HCT116 (cell line): ENCODE data around the gene CCDC192.

ENCODE experiments used
- ELF1 ChIP-seq: IDR thresholded peaks from 2 replicates; pipeline ENCODE4 v1.6.1; 2012; ENCODE audit warnings: low read depth, borderline replicate concordance
- TF ChIP-seq, protein P1 (sequence below), 3 experiments: fragments of 200-600 bp in 1 of 3; sonication (generic) in 1 of 3; IDR thresholded peaks in 2 of 3; conservative IDR thresholded peaks in 1 of 3; 2 replicates each; pipeline ENCODE4 v1.5.1; 2012 to 2017; ENCODE audit warnings: low read depth in 2 of 3, low read length in 2 of 3, antibody characterized with exemption in 1 of 3, borderline replicate concordance in 1 of 3, control low read depth in 1 of 3, mild to moderate bottlenecking in 1 of 3, mixed read lengths in 1 of 3, mixed run types in 1 of 3, moderate library complexity in 1 of 3; ENCODE audit not compliant: insufficient read depth in 1 of 3

DNA sequence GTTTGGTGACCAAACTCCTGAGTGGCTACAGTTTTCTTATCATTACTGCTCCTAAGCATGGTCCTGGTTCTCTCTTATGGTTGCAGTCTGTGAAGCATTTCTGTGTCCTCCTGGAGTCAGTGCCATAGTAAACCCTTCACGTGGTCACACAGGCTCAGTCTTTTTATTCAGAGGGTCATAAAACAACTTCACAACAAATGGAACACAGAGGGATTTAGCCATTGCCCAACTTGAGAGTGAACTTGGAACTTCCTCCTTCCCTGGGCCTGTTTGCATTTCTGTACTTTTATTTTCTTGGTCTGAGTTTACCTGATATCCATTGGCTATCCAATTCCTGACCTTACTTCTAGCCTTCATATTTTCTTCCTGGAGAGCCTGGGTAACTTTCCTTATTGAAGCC is 144.9 kb downstream of the CCDC192 start:
- TF ChIP-seq, protein P1, sequence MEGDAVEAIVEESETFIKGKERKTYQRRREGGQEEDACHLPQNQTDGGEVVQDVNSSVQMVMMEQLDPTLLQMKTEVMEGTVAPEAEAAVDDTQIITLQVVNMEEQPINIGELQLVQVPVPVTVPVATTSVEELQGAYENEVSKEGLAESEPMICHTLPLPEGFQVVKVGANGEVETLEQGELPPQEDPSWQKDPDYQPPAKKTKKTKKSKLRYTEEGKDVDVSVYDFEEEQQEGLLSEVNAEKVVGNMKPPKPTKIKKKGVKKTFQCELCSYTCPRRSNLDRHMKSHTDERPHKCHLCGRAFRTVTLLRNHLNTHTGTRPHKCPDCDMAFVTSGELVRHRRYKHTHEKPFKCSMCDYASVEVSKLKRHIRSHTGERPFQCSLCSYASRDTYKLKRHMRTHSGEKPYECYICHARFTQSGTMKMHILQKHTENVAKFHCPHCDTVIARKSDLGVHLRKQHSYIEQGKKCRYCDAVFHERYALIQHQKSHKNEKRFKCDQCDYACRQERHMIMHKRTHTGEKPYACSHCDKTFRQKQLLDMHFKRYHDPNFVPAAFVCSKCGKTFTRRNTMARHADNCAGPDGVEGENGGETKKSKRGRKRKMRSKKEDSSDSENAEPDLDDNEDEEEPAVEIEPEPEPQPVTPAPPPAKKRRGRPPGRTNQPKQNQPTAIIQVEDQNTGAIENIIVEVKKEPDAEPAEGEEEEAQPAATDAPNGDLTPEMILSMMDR (IDR thresholded peaks at IDR 0.05 in 2 of 3, conservative IDR thresholded peaks at IDR 0.05 in 1 of 3; ENCODE audit: borderline replicate concordance in 1 of 3, insufficient read depth in 1 of 3, low read depth in 2 of 3, low read length in 2 of 3), result no peak
- TF ChIP-seq ELF1, result no peak
